H1 (cell line): Measurements from ENCODE around the gene KCTD21. TPM values are rescaled to one million over a fixed set of nuclear protein-coding genes. Genes with fewer than 3 reads are reported as not detected.

Experiments
- ATF3 ChIP-seq: IDR thresholded peaks from 2 replicates; pipeline ENCODE4 v1.6.1; 2011; ENCODE audit warnings: low read depth, mild to moderate bottlenecking, low read length; ENCODE audit not compliant: insufficient read depth
- BACH1 ChIP-seq: IDR thresholded peaks from 2 replicates; pipeline ENCODE4 v1.6.1; 2012; ENCODE audit warnings: low read length, improper control_type of control experiment
- CHD1 ChIP-seq: IDR thresholded peaks from 2 replicates; pipeline ENCODE4 v1.6.1; 2012; ENCODE audit warnings: low read depth, low read length, improper control_type of control experiment
- EP300 ChIP-seq, 2 experiments: IDR thresholded peaks; 1 replicate in 1 of 2; 2 replicates in 1 of 2; pipeline ENCODE4 v1.6.1; 2011 to 2012; ENCODE audit warnings: low read depth in 2 of 2, low read length in 2 of 2, mild to moderate bottlenecking in 2 of 2, borderline replicate concordance in 1 of 2, inconsistent platforms in 1 of 2, moderate library complexity in 1 of 2
- TAF1 ChIP-seq: IDR thresholded peaks from 2 replicates; pipeline ENCODE4 v1.6.1; 2011; ENCODE audit warnings: mild to moderate bottlenecking, low read depth, low read length
- polyA plus RNA-seq, 7 experiments: library from polyadenylated mRNA; depleted of rRNA in 3 of 7; stranded (reverse) in 5 of 7; unstranded in 2 of 7; fragments of >200 nt in 5 of 7; fragments of 200-250 nt in 2 of 7; gene quantifications; 1 replicate in 5 of 7; 2 replicates in 1 of 7; 4 replicates in 1 of 7; pipeline versions ENCODE4 v1.2.1 to v1.2.3, GENCODE V29; 2011 to 2013; ENCODE audit warnings: missing spikeins in 2 of 7, mixed read lengths in 2 of 7
- total RNA-seq: library from RNA; stranded (reverse); fragmentation: NEBNext Ultra II Directional; extraction: Animal tissue kit (Norgen Biotek cat#: 25700); gene quantifications from 2 replicates; pipeline ENCODE4 v1.2.1, GENCODE V29; 2021
- TF ChIP-seq, protein P1 (sequence below): fragments of 300-600 bp; sonication (generic); IDR thresholded peaks from 2 replicates; pipeline ENCODE4 v1.7.1; 2012; ENCODE audit warnings: low read length, moderate library complexity, mild to moderate bottlenecking, inconsistent platforms; ENCODE audit not compliant: insufficient replicate concordance

KCTD21 gene
- total and polyA plus RNA-seq, 2 of the 8 experiments (the other 6 are each of a cell fraction or from before 2014, with no cell fraction given), result 3.2 to 4.1 TPM

DNA sequence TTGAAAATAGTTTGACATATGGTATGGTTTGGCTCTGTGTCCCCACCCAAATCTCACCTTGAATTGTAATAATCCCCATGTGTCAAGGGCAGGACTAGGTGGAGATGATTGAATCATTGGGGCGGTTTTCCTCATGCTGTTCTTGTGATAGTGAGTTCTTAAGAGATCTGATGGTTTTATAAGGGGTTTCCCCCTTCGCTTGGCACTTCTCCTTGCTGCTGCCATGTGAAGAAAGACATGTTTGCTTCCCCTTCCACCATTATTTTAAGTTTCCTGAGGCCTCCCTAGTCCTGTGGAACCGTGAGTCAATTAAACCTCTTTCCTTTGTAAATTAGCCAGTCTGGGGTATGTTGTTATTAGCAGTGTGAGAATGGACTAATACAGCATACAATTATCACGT lies 7.7 kb downstream of the KCTD21 start (continued):
- TF ChIP-seq, protein P1, sequence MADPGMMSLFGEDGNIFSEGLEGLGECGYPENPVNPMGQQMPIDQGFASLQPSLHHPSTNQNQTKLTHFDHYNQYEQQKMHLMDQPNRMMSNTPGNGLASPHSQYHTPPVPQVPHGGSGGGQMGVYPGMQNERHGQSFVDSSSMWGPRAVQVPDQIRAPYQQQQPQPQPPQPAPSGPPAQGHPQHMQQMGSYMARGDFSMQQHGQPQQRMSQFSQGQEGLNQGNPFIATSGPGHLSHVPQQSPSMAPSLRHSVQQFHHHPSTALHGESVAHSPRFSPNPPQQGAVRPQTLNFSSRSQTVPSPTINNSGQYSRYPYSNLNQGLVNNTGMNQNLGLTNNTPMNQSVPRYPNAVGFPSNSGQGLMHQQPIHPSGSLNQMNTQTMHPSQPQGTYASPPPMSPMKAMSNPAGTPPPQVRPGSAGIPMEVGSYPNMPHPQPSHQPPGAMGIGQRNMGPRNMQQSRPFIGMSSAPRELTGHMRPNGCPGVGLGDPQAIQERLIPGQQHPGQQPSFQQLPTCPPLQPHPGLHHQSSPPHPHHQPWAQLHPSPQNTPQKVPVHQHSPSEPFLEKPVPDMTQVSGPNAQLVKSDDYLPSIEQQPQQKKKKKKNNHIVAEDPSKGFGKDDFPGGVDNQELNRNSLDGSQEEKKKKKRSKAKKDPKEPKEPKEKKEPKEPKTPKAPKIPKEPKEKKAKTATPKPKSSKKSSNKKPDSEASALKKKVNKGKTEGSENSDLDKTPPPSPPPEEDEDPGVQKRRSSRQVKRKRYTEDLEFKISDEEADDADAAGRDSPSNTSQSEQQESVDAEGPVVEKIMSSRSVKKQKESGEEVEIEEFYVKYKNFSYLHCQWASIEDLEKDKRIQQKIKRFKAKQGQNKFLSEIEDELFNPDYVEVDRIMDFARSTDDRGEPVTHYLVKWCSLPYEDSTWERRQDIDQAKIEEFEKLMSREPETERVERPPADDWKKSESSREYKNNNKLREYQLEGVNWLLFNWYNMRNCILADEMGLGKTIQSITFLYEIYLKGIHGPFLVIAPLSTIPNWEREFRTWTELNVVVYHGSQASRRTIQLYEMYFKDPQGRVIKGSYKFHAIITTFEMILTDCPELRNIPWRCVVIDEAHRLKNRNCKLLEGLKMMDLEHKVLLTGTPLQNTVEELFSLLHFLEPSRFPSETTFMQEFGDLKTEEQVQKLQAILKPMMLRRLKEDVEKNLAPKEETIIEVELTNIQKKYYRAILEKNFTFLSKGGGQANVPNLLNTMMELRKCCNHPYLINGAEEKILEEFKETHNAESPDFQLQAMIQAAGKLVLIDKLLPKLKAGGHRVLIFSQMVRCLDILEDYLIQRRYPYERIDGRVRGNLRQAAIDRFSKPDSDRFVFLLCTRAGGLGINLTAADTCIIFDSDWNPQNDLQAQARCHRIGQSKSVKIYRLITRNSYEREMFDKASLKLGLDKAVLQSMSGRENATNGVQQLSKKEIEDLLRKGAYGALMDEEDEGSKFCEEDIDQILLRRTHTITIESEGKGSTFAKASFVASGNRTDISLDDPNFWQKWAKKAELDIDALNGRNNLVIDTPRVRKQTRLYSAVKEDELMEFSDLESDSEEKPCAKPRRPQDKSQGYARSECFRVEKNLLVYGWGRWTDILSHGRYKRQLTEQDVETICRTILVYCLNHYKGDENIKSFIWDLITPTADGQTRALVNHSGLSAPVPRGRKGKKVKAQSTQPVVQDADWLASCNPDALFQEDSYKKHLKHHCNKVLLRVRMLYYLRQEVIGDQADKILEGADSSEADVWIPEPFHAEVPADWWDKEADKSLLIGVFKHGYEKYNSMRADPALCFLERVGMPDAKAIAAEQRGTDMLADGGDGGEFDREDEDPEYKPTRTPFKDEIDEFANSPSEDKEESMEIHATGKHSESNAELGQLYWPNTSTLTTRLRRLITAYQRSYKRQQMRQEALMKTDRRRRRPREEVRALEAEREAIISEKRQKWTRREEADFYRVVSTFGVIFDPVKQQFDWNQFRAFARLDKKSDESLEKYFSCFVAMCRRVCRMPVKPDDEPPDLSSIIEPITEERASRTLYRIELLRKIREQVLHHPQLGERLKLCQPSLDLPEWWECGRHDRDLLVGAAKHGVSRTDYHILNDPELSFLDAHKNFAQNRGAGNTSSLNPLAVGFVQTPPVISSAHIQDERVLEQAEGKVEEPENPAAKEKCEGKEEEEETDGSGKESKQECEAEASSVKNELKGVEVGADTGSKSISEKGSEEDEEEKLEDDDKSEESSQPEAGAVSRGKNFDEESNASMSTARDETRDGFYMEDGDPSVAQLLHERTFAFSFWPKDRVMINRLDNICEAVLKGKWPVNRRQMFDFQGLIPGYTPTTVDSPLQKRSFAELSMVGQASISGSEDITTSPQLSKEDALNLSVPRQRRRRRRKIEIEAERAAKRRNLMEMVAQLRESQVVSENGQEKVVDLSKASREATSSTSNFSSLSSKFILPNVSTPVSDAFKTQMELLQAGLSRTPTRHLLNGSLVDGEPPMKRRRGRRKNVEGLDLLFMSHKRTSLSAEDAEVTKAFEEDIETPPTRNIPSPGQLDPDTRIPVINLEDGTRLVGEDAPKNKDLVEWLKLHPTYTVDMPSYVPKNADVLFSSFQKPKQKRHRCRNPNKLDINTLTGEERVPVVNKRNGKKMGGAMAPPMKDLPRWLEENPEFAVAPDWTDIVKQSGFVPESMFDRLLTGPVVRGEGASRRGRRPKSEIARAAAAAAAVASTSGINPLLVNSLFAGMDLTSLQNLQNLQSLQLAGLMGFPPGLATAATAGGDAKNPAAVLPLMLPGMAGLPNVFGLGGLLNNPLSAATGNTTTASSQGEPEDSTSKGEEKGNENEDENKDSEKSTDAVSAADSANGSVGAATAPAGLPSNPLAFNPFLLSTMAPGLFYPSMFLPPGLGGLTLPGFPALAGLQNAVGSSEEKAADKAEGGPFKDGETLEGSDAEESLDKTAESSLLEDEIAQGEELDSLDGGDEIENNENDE, result no peak
- TF ChIP-seq TAF1 (no peak), BACH1 (no peak), EP300 (IDR thresholded peaks at IDR 0.05; ENCODE audit: borderline replicate concordance in 1 of 2, low read depth in 2 of 2, low read length in 2 of 2) (no peak), CHD1 (no peak), ATF3 (no peak)
